Type B pancreatic cell (in vitro differentiated cells): ENCODE results near the gene MERTK. TPM values are rescaled to one million over a fixed set of nuclear protein-coding genes. Genes with fewer than 3 reads are reported as not detected.

Experiments
- DNase-seq: peaks from one replicate; pipeline ENCODE4 v3.0.0; 2021; ENCODE audit warnings: mixed read lengths; ENCODE audit not compliant: unreplicated experiment; ENCODE audit errors: extremely low spot score
- H3K27ac Mint-ChIP-seq: 2 replicates; pipeline ENCODE4 v1.8.0; 2021; ENCODE audit warnings: mild to moderate bottlenecking, mixed read lengths
- H3K27me3 Mint-ChIP-seq: 2 replicates; pipeline ENCODE4 v1.8.0; 2021; ENCODE audit warnings: mixed read lengths
- H3K36me3 Mint-ChIP-seq: 2 replicates; pipeline ENCODE4 v1.8.0; 2021; ENCODE audit warnings: mixed read lengths
- H3K4me1 Mint-ChIP-seq: one replicate; pipeline ENCODE4 v1.8.0; 2021; ENCODE audit warnings: mixed read lengths; ENCODE audit not compliant: unreplicated experiment
- H3K4me3 Mint-ChIP-seq: 2 replicates; pipeline ENCODE4 v1.8.0; 2021; ENCODE audit warnings: mild to moderate bottlenecking, mixed read lengths
- H3K9me3 Mint-ChIP-seq: 2 replicates; pipeline ENCODE4 v1.8.0; 2021; ENCODE audit warnings: mixed read lengths
- total RNA-seq: library from RNA; stranded (reverse); gene quantifications from 2 replicates; pipeline ENCODE4 v1.2.1, GENCODE V29; 2021; ENCODE audit warnings: low replicate concordance
- TF ChIP-seq, protein P1 (sequence below): fragments of 200-600 bp; sonication (generic); conservative IDR thresholded peaks from 2 replicates; pipeline ENCODE4 v1.5.0; 2021; ENCODE audit warnings: antibody characterized with exemption, mild to moderate bottlenecking

The MERTK gene
- total RNA-seq, 1 donor from 2014 or later = 25.7 TPM

DNA sequence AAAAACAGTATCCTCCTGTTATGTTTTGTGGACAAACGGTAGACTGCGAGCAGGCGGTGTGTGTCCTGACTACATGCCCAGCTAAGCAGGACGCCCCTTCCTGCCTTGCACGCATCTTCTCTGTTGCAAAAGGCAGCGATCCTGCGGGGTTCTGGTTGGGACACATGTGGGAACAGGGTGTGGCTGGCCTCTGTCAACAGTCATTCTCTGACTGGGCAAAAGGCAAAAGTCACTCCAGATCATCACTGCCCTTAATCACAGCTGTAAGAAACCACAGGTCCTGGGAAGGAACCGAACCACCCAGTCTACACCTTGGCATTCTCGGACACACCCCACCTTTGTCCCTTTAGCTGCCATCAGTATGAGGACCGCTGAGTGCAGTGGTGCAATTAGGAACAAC lies 112.3 kb downstream of the MERTK start:
- Mint-ChIP-seq H3K27ac (no peak overlapping the region), H3K27me3 (no peaks in the 10 kb centered on the region), H3K36me3 (peaks cover 51% of the 10 kb centered on the region), H3K9me3 (no peaks in the 10 kb centered on the region), H3K4me3 (no peak overlapping the region), H3K4me1 (peaks cover 14% of the 10 kb centered on the region)
- DNase-seq = no peak
- TF ChIP-seq, protein P1, sequence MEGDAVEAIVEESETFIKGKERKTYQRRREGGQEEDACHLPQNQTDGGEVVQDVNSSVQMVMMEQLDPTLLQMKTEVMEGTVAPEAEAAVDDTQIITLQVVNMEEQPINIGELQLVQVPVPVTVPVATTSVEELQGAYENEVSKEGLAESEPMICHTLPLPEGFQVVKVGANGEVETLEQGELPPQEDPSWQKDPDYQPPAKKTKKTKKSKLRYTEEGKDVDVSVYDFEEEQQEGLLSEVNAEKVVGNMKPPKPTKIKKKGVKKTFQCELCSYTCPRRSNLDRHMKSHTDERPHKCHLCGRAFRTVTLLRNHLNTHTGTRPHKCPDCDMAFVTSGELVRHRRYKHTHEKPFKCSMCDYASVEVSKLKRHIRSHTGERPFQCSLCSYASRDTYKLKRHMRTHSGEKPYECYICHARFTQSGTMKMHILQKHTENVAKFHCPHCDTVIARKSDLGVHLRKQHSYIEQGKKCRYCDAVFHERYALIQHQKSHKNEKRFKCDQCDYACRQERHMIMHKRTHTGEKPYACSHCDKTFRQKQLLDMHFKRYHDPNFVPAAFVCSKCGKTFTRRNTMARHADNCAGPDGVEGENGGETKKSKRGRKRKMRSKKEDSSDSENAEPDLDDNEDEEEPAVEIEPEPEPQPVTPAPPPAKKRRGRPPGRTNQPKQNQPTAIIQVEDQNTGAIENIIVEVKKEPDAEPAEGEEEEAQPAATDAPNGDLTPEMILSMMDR = no peak

DNA sequence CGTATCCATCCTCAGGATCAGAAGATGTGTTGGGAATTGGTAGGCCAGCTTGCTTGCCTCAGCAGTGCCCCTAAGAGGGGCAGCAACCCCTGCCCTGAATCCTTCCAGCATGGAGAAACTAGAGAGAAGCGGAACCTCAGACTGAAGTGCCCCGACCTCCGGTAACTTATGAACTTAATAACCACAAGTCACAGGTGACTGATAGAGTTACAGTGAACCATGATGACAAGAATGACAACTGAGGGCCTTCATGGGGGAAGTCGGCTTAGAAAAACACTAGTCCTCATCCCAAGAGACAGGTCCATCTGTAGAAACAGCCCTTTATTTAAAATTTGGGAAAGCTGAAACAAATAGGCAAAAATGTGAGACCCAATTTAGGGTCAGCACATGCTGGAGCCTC lies 114.1 kb downstream of the MERTK start:
- H3K36me3 Mint-ChIP-seq = peaks cover 59% of the 10 kb centered on the region
- no peaks in the 10 kb centered on the region for H3K27me3 Mint-ChIP-seq
- TF ChIP-seq, protein P1 = no peak

DNA sequence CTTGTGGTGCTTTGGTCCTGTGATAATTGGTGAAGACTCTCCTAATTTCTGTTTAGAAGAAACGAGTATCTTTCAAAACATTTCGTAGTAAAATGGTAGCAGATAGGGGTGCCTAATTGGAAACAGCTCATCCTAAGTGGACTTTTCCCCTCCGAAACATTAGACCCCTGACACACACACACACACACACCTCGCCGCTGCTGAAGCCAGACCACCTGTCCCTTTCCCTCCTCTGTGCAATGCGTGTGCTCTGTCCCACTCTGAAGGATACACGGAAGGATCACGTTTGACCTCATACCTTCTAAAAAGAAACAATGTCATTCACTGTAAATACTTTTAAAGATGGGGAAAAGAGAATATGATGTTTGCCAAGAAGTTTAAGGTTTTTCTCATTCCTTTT lies 120.4 kb downstream of the MERTK start:
- Mint-ChIP-seq H3K27ac (no peak overlapping the region), H3K4me1 (peaks cover 16% of the 10 kb centered on the region), H3K9me3 (no peaks in the 10 kb centered on the region), H3K27me3 (no peaks in the 10 kb centered on the region), H3K36me3 (peaks cover 52% of the 10 kb centered on the region), H3K4me3 (no peak overlapping the region)
- no peak for DNase-seq
- TF ChIP-seq, protein P1 = no peak

More for the DNA sequence above, 114.1 kb downstream of the MERTK start:
- H3K4me1 Mint-ChIP-seq = peaks cover 14% of the 10 kb centered on the region
- no peaks in the 10 kb centered on the region for H3K9me3 Mint-ChIP-seq
- H3K4me3 Mint-ChIP-seq = no peak overlapping the region
- no peak for DNase-seq
- H3K27ac Mint-ChIP-seq = no peak overlapping the region

DNA sequence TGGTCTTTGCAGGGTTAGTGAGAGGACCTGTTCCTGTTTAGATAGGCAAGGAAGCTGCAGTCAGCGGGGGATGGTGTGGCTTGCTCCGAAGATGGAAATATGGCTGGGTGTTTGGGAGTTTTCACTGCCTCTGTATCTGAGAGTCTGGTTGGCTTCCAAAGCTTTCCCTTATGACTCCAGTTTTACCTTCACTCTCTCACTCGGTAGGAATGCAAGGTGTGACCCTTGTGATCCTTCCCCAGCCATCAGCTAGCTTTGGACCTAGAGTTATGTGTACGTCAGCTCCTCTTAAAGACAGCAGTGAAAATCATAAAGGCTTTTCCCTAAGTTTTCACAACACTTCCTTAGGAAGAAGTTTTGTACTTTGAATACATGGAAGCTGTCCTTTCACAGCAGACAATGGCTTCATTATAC lies 121.2 kb downstream of the MERTK start:
- Mint-ChIP-seq H3K4me1 (peaks cover 16% of the 10 kb centered on the region), H3K36me3 (peaks cover 52% of the 10 kb centered on the region), H3K27ac (peak overlapping the region; percentile 32), H3K4me3 (no peak overlapping the region), H3K27me3 (no peaks in the 10 kb centered on the region), H3K9me3 (no peaks in the 10 kb centered on the region)
- no peak for DNase-seq
- TF ChIP-seq, protein P1 = no peak

DNA sequence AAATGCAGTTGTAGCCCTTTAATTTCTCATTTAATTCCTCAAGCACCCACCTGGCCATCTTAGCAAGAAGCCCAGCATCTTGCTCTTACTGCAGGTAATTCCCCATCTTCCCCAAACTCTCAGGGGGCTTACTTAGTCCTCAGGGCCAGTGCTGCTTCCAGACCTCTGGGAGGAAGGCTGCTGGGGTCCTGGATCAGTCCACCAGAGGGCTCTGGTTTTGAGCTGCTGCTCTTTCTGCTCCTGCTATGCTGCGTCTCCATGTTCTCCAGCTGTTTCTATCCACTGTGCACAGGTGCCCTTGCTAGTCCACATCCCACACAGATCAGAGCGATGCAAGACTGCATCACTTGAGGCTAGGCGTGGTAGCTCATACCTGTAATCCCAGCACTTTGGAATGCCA lies 122.2 kb downstream of the MERTK start:
- Mint-ChIP-seq H3K27ac (no peak overlapping the region), H3K27me3 (no peaks in the 10 kb centered on the region), H3K4me1 (peaks cover 16% of the 10 kb centered on the region), H3K4me3 (no peak overlapping the region), H3K36me3 (peaks cover 47% of the 10 kb centered on the region), H3K9me3 (no peaks in the 10 kb centered on the region)
- no peak for DNase-seq
- TF ChIP-seq, protein P1 = peak; percentile 41

DNA sequence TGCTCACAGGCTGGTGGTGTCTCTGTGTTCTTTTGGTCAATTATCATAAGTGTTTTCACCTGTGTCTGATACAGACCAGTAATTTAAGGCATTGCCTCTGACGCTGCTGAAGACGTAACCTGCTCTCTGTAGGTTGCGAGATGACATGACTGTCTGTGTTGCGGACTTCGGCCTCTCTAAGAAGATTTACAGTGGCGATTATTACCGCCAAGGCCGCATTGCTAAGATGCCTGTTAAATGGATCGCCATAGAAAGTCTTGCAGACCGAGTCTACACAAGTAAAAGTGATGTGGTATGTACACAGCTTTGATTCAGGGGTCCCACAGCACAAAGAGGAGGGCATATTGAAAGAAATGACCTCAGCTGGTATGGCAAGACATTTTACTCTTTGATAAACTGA lies 122.9 kb downstream of the MERTK start:
- no peaks in the 10 kb centered on the region for H3K9me3 Mint-ChIP-seq
- peaks cover 16% of the 10 kb centered on the region for H3K4me1 Mint-ChIP-seq
- TF ChIP-seq, protein P1 = no peak
- H3K4me3 Mint-ChIP-seq = no peak overlapping the region
- DNase-seq = no peak
- H3K27me3 Mint-ChIP-seq = no peaks in the 10 kb centered on the region
- H3K27ac Mint-ChIP-seq = peak overlapping the region; percentile 72
- H3K36me3 Mint-ChIP-seq = peaks cover 47% of the 10 kb centered on the region
